ENCODE data around the gene L3HYPDH. TPM values are rescaled to one million over a fixed set of nuclear protein-coding genes. Genes with fewer than 3 reads are reported as not detected.

Gene L3HYPDH
- total RNA-seq, 1 experiment from 2014 or later = 27.3 TPM

GRCh38 chr14:59424341-59425071 is 59.7 kb downstream of the L3HYPDH start:
- Mint-ChIP-seq H3K36me3 (ENCODE audit: insufficient read depth, unreplicated experiment) (no peaks in the 10 kb centered on the region), H3K9me3 (ENCODE audit: low read depth, unreplicated experiment) (no peaks in the 10 kb centered on the region), H3K4me3 (ENCODE audit: low read depth, unreplicated experiment) (no peak overlapping the region), H3K4me1 (ENCODE audit: low read depth, unreplicated experiment) (no peaks in the 10 kb centered on the region), H3K27ac (ENCODE audit: unreplicated experiment) (no peak overlapping the region), H3K27me3 (ENCODE audit: unreplicated experiment) (no peaks in the 10 kb centered on the region)
- CTCF ChIA-PET = no interaction called here
- no peak for TF ChIP-seq CTCF (IDR thresholded peaks at IDR 0.05; ENCODE audit: unreplicated experiment)
- no peak for DNase-seq
- BruUV-seq (replicated peaks) = no TSS peak
- intact Hi-C loops (cut with micrococcal nuclease; ENCODE audit: unreplicated experiment) = loop anchor here (5.0 kb wide), 1 partner anchor 237 kb away; the partner anchor contains the start of gene DAAM1

Other genes with a start within 250 kb of the L3HYPDH start
- gene GPR135, start 19.0 kb downstream of the L3HYPDH start, total RNA-seq (2022) = 5.5 and 6.3 TPM in 2 replicates
- gene JKAMP, start 109 bp upstream of the L3HYPDH start, total RNA-seq (2022) = 48.9 and 49.4 TPM in 2 replicates
- not detected in 2 replicates for gene CCDC175, start 92.4 kb upstream of the L3HYPDH start, total RNA-seq (2022)

All from Calu3 (cell line).